Suprapubic skin (tissue), 4 donors: ENCODE data around the gene PCSK9.

Experiments
- EP300 ChIP-seq: sonication (generic); formaldehyde crosslinking; IDR thresholded peaks from one replicate; pipeline ENCODE4 v1.6.1; 2017; ENCODE audit warnings: antibody characterized with exemption
- POLR2A ChIP-seq, 2 donors: fragments of 450-650 bp; IDR thresholded peaks; one replicate each; pipeline ENCODE4 v1.6.1; 2017; ENCODE audit warnings: antibody characterized with exemption in 2 of 2, mild to moderate bottlenecking in 2 of 2, moderate library complexity in 2 of 2
- POLR2AphosphoS5 ChIP-seq, 3 donors: sonication (generic); formaldehyde crosslinking; IDR thresholded peaks; one replicate each; pipeline ENCODE4 v1.6.1; 2017; ENCODE audit warnings: antibody characterized with exemption in 3 of 3
- TF ChIP-seq, protein P1 (sequence below), 2 donors: fragments of 200-600 bp in 1 of 2; fragments of 450-650 bp in 1 of 2; sonication (generic) in 1 of 2; IDR thresholded peaks; one replicate each; pipeline ENCODE4 v1.5.1; 2016 to 2019; ENCODE audit warnings: antibody characterized with exemption in 2 of 2, mild to moderate bottlenecking in 1 of 2, moderate library complexity in 1 of 2

DNA sequence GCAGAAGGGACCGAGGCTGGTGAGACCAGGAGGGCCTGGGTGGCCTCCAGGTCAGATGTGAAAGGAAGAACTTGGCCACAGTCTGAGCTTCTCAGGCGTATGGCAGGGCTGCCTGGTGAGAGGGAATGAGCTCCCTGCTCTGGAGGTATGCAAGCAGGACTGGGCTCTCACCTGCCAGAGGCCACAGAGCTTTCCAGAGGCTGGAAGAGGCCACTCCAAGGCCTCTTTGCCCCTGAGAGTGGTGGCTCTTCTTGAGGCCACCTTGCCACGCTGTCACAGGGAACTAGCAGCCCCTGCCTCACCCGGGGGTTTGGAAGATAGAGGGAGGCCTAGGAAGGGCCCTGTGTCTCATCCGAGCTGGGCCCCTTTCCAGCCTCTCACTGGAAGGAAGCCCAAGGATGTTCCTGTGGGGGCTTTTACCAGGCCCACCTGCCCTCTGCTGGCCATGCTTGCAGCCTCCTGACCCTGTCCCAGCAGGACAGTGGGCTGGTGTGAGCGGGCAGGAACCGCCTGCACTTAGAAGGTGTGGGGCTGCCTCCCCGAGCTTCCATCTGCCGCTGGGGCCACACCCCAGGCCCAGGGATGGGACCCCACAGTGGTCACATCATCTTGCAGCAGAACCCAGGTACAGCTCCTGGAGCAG is 10.0 kb downstream of the PCSK9 start:
- TF ChIP-seq EP300 (no peak), POLR2A (IDR thresholded peaks at IDR 0.05) (no peak), POLR2AphosphoS5 (IDR thresholded peaks at IDR 0.05) (no peak)
- TF ChIP-seq, protein P1, sequence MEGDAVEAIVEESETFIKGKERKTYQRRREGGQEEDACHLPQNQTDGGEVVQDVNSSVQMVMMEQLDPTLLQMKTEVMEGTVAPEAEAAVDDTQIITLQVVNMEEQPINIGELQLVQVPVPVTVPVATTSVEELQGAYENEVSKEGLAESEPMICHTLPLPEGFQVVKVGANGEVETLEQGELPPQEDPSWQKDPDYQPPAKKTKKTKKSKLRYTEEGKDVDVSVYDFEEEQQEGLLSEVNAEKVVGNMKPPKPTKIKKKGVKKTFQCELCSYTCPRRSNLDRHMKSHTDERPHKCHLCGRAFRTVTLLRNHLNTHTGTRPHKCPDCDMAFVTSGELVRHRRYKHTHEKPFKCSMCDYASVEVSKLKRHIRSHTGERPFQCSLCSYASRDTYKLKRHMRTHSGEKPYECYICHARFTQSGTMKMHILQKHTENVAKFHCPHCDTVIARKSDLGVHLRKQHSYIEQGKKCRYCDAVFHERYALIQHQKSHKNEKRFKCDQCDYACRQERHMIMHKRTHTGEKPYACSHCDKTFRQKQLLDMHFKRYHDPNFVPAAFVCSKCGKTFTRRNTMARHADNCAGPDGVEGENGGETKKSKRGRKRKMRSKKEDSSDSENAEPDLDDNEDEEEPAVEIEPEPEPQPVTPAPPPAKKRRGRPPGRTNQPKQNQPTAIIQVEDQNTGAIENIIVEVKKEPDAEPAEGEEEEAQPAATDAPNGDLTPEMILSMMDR (IDR thresholded peaks at IDR 0.05), result no peak
